Measurements from ENCODE around the gene DUSP22. TPM values are rescaled to one million over a fixed set of nuclear protein-coding genes. Genes with fewer than 3 reads are reported as not detected.

Gene DUSP22
- total RNA-seq, 1 donor: 17.0 TPM

DNA sequence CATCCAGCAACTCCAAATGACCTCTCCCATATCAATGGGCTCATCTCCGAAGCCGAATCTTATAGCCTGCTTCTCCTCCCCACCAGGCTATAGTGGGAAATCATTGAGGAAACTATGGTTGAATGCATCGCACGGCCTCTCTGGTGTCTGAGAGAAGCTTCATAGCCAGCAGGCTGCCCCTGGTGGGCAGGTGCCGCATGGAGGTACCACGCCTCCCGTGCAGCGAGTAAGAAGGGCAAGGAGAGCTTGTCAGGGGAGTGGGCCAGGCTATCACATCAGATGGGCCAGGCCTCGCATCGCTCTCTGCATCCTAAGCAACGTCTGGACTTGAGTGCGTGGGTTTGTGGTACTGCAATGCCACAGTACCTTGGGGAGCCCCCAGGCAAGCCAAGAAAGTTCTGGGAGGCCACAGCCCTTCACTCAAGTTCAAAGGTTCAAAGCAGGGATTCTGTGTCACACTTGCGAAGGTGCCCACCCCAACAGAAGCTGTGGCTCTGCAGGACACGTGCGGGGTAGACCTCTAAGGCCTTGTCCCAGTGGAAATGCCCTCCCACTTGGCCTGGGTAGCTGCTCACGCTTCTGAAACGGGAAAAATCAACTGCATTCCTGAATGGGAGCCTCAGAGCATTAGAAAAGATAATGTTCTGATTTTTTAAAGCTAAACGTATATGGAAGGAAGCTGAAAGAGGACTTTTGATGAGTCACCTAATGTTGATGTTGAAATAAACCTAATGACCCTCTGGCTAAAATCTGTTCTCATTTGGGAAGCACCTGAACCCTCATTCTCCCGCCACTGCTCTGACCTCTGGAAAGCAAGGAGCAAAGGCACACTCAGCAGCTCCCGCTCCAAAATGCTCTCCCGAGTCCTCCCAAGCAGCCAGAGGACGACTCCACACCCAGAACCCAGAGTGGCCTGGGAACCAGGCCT lies 90.9 kb downstream of the DUSP22 start:
- TF ChIP-seq, protein P1, sequence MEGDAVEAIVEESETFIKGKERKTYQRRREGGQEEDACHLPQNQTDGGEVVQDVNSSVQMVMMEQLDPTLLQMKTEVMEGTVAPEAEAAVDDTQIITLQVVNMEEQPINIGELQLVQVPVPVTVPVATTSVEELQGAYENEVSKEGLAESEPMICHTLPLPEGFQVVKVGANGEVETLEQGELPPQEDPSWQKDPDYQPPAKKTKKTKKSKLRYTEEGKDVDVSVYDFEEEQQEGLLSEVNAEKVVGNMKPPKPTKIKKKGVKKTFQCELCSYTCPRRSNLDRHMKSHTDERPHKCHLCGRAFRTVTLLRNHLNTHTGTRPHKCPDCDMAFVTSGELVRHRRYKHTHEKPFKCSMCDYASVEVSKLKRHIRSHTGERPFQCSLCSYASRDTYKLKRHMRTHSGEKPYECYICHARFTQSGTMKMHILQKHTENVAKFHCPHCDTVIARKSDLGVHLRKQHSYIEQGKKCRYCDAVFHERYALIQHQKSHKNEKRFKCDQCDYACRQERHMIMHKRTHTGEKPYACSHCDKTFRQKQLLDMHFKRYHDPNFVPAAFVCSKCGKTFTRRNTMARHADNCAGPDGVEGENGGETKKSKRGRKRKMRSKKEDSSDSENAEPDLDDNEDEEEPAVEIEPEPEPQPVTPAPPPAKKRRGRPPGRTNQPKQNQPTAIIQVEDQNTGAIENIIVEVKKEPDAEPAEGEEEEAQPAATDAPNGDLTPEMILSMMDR (IDR thresholded peaks at IDR 0.05; ENCODE audit: insufficient read depth, low read length): no peak
- no peak for DNase-seq (ENCODE audit: low read depth)
- H3K4me3 ChIP-seq (ENCODE audit: low read depth, low read length): no peak overlapping the region

DNA sequence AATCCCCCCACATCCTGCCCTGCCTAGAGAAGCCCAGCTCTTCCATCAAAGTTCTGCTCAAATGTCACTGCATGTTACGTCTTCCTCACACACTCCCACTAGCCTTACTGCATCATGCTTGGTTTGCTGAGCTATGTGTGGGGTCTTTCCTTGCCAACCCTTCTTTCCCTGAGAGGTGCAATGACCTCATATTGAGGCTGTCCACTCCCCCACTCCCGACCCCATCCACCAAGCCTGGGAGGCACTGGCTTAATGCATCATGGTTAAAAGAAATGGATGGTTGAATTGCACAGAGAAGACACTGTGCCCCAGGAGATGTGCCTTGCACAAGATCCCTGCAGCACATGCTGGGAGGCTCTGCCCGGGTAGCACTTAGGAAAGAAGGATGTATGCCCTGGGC lies 91.6 kb downstream of the DUSP22 start:
- DNase-seq (ENCODE audit: low read depth): no peak
- H3K4me3 ChIP-seq (ENCODE audit: low read depth, low read length): no peak overlapping the region
- TF ChIP-seq, protein P1 (IDR thresholded peaks at IDR 0.05; ENCODE audit: insufficient read depth, low read length): no peak

DNA sequence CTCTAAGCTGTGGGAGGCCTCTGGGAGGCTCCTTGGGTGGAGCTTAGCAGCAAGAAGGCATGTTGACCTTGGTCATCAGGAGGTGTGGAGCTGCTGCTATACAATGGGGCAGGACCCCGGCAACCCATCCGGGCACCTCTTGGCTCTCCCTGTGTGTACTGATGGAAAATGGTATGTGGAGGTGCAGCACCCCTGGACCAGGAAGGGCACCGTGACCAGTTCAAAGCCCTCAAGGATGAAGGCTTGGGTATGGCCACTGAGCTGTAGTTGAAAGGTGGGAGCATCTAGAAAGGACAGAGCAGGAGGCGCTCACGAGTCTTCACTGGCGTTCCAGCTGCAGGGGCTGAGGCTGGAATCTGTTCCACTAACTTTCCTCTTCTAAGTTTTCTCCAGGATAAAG lies 92.6 kb downstream of the DUSP22 start:
- H3K4me3 ChIP-seq (ENCODE audit: low read depth, low read length): no peak overlapping the region
- TF ChIP-seq, protein P1 (IDR thresholded peaks at IDR 0.05; ENCODE audit: insufficient read depth, low read length): no peak
- no peak for DNase-seq (ENCODE audit: low read depth)

DNA sequence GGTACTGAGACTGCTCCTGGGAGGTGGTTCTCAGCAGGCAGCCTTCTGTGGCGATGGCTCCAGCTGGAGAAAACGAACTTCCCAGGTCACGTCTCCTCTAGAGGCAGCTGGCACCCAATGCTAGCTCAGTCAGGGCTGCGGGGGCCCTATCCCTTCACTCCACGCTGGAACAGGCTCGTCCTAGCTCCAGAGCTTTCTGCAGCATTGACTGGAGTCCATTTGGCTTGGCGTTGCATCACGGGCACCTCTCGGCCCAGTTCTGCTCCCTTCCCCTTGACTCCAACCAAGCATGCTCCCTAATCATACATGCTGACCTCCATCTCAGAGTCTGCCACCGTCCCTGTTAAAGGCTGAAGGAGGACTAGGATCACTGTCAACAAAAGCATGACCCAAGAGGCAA lies 93.3 kb downstream of the DUSP22 start:
- no peak for DNase-seq (ENCODE audit: low read depth)
- TF ChIP-seq, protein P1 (IDR thresholded peaks at IDR 0.05; ENCODE audit: insufficient read depth, low read length): no peak
- no peak overlapping the region for H3K4me3 ChIP-seq (ENCODE audit: low read depth, low read length)

DNA sequence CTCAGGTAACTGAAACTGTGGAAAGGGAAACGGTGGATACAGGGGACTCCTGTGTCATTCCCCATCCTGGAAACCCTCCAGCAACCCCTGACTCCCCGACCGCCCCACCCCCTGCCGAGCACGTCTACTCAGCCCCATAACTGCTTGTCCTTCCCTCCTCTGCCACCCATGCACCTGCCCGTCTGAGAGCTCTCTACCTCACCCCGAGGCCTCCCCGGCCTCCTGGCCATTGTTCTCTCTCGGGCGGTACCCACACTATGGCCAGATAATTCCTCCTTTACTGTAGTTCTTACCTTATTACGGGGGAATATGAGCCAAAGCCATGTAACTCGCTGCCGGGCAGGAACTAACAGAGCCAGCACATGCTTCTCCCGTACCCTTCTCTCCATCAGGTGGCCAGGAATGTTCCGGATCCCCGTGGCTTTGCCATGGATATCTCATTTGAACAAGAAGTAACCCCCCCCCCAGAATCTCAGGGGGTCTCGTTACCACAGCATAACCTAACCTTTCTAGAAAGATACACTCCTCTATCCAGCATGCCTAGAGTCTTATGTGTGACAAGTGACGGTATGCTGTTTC lies 94.5 kb downstream of the DUSP22 start:
- no peak for DNase-seq (ENCODE audit: low read depth)
- H3K4me3 ChIP-seq (ENCODE audit: low read depth, low read length): no peak overlapping the region
- TF ChIP-seq, protein P1 (IDR thresholded peaks at IDR 0.05; ENCODE audit: insufficient read depth, low read length): no peak

DNA sequence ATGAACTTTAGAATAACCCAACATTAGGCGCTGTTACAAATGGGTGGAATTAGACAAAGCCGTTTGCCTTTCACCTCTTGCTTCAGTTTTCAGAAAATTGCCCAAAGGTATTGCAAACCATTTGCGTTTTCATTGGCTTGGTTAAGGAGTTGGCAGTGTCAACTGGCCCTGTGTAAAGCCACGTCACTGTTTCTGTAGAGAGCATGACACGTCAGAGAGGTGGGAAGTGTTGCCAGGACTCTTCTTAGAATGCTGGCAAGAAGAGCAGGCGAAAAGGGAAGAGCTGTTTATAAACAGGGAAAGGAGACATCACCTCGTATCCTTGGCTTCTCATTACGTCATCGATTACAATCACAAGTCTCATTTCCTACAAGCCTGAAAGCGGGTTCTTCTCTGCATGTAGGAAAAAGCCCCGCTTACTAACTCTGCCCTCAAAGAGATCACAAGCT lies 95.0 kb downstream of the DUSP22 start:
- TF ChIP-seq, protein P1 (IDR thresholded peaks at IDR 0.05; ENCODE audit: insufficient read depth, low read length): no peak
- peak; percentile 74 for DNase-seq (ENCODE audit: low read depth)

More for the DNA sequence above, 95.0 kb downstream of the DUSP22 start:
- H3K4me3 ChIP-seq (ENCODE audit: low read depth, low read length): no peak overlapping the region

Measured in fibroblast of the aortic adventitia (primary cell).